HG03342 (cell line): Measurements from ENCODE around the gene CIAO2B.
A peak's percentile ranks its signal among the peaks of the same experiment; 100 is the strongest.
"Not testable (repeated sequence)": the region's sequence is repeated elsewhere in the genome, so short reads cannot be mapped to it uniquely, and the experiment has no call there.

ENCODE experiments used
- ATAC-seq: cut with Tn5 transposase; IDR thresholded peaks from one replicate; pipeline ENCODE4 v1.9.1; 2021; ENCODE audit warnings: mild to moderate bottlenecking, moderate library complexity; ENCODE audit not compliant: unreplicated experiment

Gene CIAO2B

GRCh38 chr16:66956154-66956457 is 21.9 kb upstream of the CIAO2B start:
- ATAC-seq: not testable (repeated sequence)

GRCh38 chr16:66955363-66956153 is 21.4 kb upstream of the CIAO2B start:
- not testable (repeated sequence) for ATAC-seq

- ATAC-seq: peak; percentile 54
Measured at GRCh38 chr16:66954097-66954659, 20.0 kb upstream of the CIAO2B start.

- ATAC-seq: no peak
Measured at GRCh38 chr16:66953462-66954096, 19.4 kb upstream of the CIAO2B start.

GRCh38 chr16:66952430-66953110 is 18.4 kb upstream of the CIAO2B start:
- ATAC-seq: no peak

GRCh38 chr16:66950971-66951790 is 17.0 kb upstream of the CIAO2B start:
- ATAC-seq: no peak

GRCh38 chr16:66950437-66950836 is 16.2 kb upstream of the CIAO2B start:
- no peak for ATAC-seq

GRCh38 chr16:66949472-66949871 is 15.3 kb upstream of the CIAO2B start:
- ATAC-seq: no peak

GRCh38 chr16:66948837-66949225 is 14.6 kb upstream of the CIAO2B start:
- ATAC-seq: no peak

GRCh38 chr16:66948134-66948836 is 14.1 kb upstream of the CIAO2B start:
- ATAC-seq: no peak

- peak; percentile 75 for ATAC-seq
Measured at GRCh38 chr16:66947302-66948065, 13.3 kb upstream of the CIAO2B start.

GRCh38 chr16:66946974-66947301 is 12.7 kb upstream of the CIAO2B start:
- no peak for ATAC-seq

GRCh38 chr16:66946541-66946940 is 12.3 kb upstream of the CIAO2B start:
- ATAC-seq: no peak

GRCh38 chr16:66945939-66946338 is 11.7 kb upstream of the CIAO2B start:
- no peak for ATAC-seq

- not testable (repeated sequence) for ATAC-seq
Measured at GRCh38 chr16:66944971-66945370, 10.8 kb upstream of the CIAO2B start.

- no peak for ATAC-seq
Measured at GRCh38 chr16:66944054-66944441, 9.8 kb upstream of the CIAO2B start.

GRCh38 chr16:66943426-66944053 is 9.3 kb upstream of the CIAO2B start:
- no peak for ATAC-seq

GRCh38 chr16:66942981-66943380 is 8.8 kb upstream of the CIAO2B start:
- no peak for ATAC-seq

GRCh38 chr16:66940236-66940635 is 6.0 kb upstream of the CIAO2B start:
- no peak for ATAC-seq
